Urothelium cell line (cell line): Measurements from ENCODE around the gene NR1H2.

Experiments
- DNase-seq: peaks from one replicate; pipeline ENCODE4 v3.0.0; 2011; ENCODE audit warnings: low spot score, mixed read lengths
- FAIRE-seq: peaks from 2 replicates; lab custom pipeline; 2011; peaks lifted over from hg19 to GRCh38; lab: Jason Lieb, UNC

Gene NR1H2

GRCh38 chr19:50420127-50420526 lies 43.9 kb downstream of the NR1H2 start:
- no peak for FAIRE-seq
- DNase-seq, result no peak

GRCh38 chr19:50420808-50421207 lies 44.6 kb downstream of the NR1H2 start:
- FAIRE-seq (no peak), DNase-seq (no peak)

GRCh38 chr19:50422397-50423278 lies 46.4 kb downstream of the NR1H2 start:
- FAIRE-seq (no peak), DNase-seq (no peak)

- DNase-seq (no peak), FAIRE-seq (no peak)
These were observed 47.2 kb downstream of the NR1H2 start for GRCh38 chr19:50423279-50424113.

- no peak for DNase-seq
- FAIRE-seq, result no peak
These were observed 49.3 kb downstream of the NR1H2 start for GRCh38 chr19:50425581-50425980.

- no peak for FAIRE-seq
- DNase-seq, result no peak
These were observed 51.2 kb downstream of the NR1H2 start for GRCh38 chr19:50427318-50427925.

- FAIRE-seq (no peak), DNase-seq (no peak)
These were observed 51.8 kb downstream of the NR1H2 start for GRCh38 chr19:50427997-50428425.

GRCh38 chr19:50428772-50429463 lies 52.7 kb downstream of the NR1H2 start:
- DNase-seq (no peak), FAIRE-seq (no peak)

GRCh38 chr19:50430888-50431342 lies 54.7 kb downstream of the NR1H2 start:
- no peak for DNase-seq

GRCh38 chr19:50431343-50432220 lies 55.3 kb downstream of the NR1H2 start:
- DNase-seq (peak; percentile 93), FAIRE-seq (peak; percentile 30)

More at GRCh38 chr19:50430888-50431342, 54.7 kb downstream of the NR1H2 start:
- no peak for FAIRE-seq

- DNase-seq, result peak; percentile 35
These were observed 56.2 kb downstream of the NR1H2 start, which contains the start of gene MYBPC2 for GRCh38 chr19:50432221-50433028. TSS of gene MYBPC2 (plus strand) at chr19:50432892. CDS start at chr19:50432954, 62 bp downstream.

More at GRCh38 chr19:50432221-50433028, 56.2 kb downstream of the NR1H2 start, which contains the start of gene MYBPC2:
- FAIRE-seq, result no peak
